ENCODE results near the gene PDLIM5. TPM values are rescaled to one million over a fixed set of nuclear protein-coding genes. Genes with fewer than 3 reads are reported as not detected.
"Not testable (repeated sequence)": the region's sequence is repeated elsewhere in the genome, so short reads cannot be mapped to it uniquely, and the experiment has no call there.

Gene PDLIM5
- total RNA-seq, 4 donors from 2014 or later, result 473 to 833 (median 673) TPM

DNA sequence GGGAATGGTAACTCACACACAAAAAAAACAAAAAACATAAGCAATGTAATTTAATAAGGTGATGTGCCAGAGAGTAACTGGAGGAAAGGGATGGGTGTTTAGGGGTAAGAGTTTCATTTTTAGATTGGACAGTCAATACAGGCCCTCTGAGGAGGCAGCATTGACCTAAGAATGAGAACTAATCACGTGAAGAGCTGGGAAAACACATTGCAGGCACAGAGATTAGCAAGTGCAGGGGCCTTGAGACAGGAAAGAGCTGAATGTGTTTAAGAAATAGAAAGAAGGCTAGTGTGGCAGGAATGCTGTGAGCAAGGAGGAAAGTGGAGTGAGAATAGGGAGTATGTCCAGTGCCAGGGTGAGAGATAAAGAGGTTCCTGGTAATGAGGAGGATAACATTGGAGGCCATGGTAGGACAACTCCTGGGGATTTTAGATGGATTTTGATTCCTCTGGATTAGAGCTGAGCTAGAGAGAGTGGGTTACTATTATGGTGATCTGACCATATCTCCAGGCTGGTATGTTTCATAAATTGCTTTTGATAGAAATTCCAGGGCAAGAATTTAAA, 17.6 kb downstream of the PDLIM5 start:
- ATAC-seq (peak in 1 of 2 donors; percentile 26), DNase-seq (no peak)
- TF ChIP-seq, protein P1, sequence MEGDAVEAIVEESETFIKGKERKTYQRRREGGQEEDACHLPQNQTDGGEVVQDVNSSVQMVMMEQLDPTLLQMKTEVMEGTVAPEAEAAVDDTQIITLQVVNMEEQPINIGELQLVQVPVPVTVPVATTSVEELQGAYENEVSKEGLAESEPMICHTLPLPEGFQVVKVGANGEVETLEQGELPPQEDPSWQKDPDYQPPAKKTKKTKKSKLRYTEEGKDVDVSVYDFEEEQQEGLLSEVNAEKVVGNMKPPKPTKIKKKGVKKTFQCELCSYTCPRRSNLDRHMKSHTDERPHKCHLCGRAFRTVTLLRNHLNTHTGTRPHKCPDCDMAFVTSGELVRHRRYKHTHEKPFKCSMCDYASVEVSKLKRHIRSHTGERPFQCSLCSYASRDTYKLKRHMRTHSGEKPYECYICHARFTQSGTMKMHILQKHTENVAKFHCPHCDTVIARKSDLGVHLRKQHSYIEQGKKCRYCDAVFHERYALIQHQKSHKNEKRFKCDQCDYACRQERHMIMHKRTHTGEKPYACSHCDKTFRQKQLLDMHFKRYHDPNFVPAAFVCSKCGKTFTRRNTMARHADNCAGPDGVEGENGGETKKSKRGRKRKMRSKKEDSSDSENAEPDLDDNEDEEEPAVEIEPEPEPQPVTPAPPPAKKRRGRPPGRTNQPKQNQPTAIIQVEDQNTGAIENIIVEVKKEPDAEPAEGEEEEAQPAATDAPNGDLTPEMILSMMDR (IDR thresholded peaks at IDR 0.05 in 4 of 5, conservative IDR thresholded peaks at IDR 0.05 in 1 of 5), result no peak
- TF ChIP-seq POLR2A (IDR thresholded peaks at IDR 0.05), result no peak
- in situ Hi-C loops (cut with MboI; ENCODE audit: low sequenced_read_pairs in 4 of 4), result no loop called here
- Histone ChIP-seq H3K9me3 (no peaks in the 10 kb centered on the region), H3K4me1 (peaks cover 72 to 86% of the 10 kb centered on the region in 2 donors), H3K4me3 (no peak overlapping the region), H3K27ac (peak overlapping the region; percentile 86 to 99 (median 96)), H3K36me3 (no peaks in the 10 kb centered on the region), H3K27me3 (no peaks in the 10 kb centered on the region)
- intact Hi-C loops (cut with DNase I; ENCODE audit: low total_unique reads), result no loop called here

DNA sequence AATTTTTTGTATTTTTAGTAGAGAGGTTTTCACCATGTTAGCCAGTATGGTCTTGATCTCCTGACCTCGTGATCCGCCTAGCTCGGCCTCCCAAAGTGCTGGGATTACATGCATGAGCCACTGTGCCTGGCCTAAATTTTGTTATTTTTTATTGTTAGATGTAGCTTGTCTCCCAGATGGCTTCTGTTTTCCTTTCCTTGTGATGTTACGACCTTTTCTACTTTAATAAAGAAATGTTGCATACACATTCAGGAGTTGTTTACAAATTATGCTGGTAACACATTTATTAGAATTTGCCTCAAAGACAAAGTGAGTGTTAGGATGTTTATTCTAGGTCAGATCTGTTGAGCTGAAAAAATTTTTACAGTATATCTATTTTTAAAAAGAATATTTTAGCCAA, 18.4 kb downstream of the PDLIM5 start:
- DNase-seq (no peak), ATAC-seq (no peak)
- no peaks in the 10 kb centered on the region for H3K27me3 ChIP-seq
- H3K36me3 ChIP-seq, result no peaks in the 10 kb centered on the region
- intact Hi-C loops (cut with DNase I; ENCODE audit: low total_unique reads), result no loop called here
- no peak for TF ChIP-seq POLR2A (IDR thresholded peaks at IDR 0.05)
- TF ChIP-seq, protein P1 (IDR thresholded peaks at IDR 0.05 in 4 of 5, conservative IDR thresholded peaks at IDR 0.05 in 1 of 5), result no peak
- in situ Hi-C loops (cut with MboI; ENCODE audit: low sequenced_read_pairs in 4 of 4), result no loop called here
- no peaks in the 10 kb centered on the region for H3K9me3 ChIP-seq
- H3K4me3 ChIP-seq, result no peak overlapping the region
- peaks cover 66 to 86% of the 10 kb centered on the region in 2 donors for H3K4me1 ChIP-seq
- H3K27ac ChIP-seq, result peak overlapping the region; percentile 86 to 99 (median 96)

DNA sequence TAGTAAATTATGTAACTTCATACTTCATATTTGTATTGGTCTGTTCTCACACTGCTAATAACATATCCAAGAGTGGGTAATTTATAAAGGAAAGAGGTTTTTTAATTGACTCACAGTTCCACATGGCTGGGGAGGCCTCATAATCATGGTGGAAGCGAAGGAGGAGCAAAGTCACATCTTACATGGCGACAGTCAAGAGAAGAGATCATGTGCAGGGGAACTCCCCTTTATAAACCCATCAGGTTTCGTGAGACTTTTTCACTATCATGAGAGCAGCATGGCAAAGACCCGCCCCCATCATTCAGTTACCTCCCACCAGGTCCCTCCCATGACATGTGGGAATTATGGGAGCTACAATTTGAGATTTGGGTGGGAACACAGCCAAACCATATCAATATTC, 19.0 kb downstream of the PDLIM5 start:
- intact Hi-C loops (cut with DNase I; ENCODE audit: low total_unique reads); ATAC-seq; H3K4me3 ChIP-seq; H3K27me3 ChIP-seq; DNase-seq; H3K36me3 ChIP-seq; in situ Hi-C loops (cut with MboI; ENCODE audit: low sequenced_read_pairs in 4 of 4); H3K9me3 ChIP-seq: not testable (repeated sequence)
- H3K4me1 ChIP-seq, result peaks cover 66 to 86% of the 10 kb centered on the region in 2 donors
- H3K27ac ChIP-seq, result peak overlapping the region; percentile 86 to 99 (median 96)

DNA sequence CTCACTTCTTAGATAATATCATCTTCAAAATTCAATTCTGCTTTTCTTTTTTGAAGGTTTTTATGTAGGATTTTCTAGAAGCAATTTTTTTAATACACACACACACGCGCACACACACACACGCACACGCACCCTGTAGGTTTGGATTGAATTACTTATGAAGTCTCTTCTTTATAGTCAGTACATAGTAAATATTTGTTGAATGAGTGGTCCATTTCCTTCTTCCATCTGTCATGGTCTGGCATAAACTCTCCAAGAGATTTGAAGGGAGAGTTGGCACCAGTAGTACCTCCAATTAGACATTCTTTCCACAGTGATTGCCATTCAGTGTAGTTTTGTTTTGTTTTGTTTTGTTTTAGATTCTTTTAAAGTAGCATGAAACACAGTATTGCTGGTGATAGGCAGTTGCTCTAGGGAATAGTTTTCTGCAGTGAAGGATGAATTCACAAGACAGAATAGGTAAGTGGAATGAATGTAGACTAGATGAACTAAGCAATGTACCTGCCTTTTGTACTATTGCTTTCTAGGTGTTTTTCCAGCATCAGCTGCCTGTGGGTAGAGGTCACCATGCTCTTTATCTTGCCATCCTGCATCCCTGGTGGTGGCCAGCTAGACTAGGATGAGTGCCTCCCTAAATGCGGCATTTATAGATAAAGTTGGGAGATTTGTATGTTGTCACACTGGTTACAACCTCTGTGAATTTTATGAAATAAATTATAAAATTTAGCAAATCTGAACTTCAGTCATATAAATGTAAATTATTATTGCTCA, 20.5 kb downstream of the PDLIM5 start:
- intact Hi-C loops (cut with DNase I; ENCODE audit: low total_unique reads), result no loop called here
- no peak for DNase-seq
- Histone ChIP-seq H3K4me3 (no peak overlapping the region), H3K27ac (peak overlapping the region; percentile 86 to 99 (median 96)), H3K4me1 (peaks cover 59 to 92% of the 10 kb centered on the region in 2 donors), H3K36me3 (no peaks in the 10 kb centered on the region), H3K9me3 (no peaks in the 10 kb centered on the region), H3K27me3 (no peaks in the 10 kb centered on the region)
- in situ Hi-C loops (cut with MboI; ENCODE audit: low sequenced_read_pairs in 4 of 4), result no loop called here
- no peak for ATAC-seq
- no peak for TF ChIP-seq POLR2A (IDR thresholded peaks at IDR 0.05)
- TF ChIP-seq, protein P1 (IDR thresholded peaks at IDR 0.05 in 4 of 5, conservative IDR thresholded peaks at IDR 0.05 in 1 of 5), result no peak

DNA sequence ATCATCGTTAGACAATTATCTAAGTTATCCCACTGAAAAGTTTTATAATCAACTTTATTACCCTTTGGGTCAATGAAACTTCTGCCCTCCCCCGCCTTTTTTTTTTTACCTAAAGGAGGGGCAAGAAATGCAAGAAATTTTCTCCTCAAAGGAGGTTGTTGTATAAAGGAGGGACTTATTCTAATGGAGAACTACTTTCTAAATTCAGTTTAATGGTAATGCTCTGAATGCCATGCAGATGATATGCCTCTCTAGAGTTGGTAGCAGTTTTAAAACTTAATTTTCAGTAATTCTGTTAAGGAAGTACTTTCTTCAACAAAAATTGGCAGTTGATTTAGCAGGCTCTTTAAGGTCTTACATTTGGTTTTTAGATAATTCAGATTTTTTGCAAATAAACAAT, 23.3 kb downstream of the PDLIM5 start:
- peak overlapping the region; percentile 86 to 99 (median 96) for H3K27ac ChIP-seq
- no peaks in the 10 kb centered on the region for H3K27me3 ChIP-seq
- DNase-seq, result no peak
- H3K36me3 ChIP-seq, result no peaks in the 10 kb centered on the region
- H3K4me3 ChIP-seq, result no peak overlapping the region
- TF ChIP-seq POLR2A (IDR thresholded peaks at IDR 0.05), result no peak
- TF ChIP-seq, protein P1 (IDR thresholded peaks at IDR 0.05 in 4 of 5, conservative IDR thresholded peaks at IDR 0.05 in 1 of 5), result no peak
- H3K9me3 ChIP-seq, result no peaks in the 10 kb centered on the region
- in situ Hi-C loops (cut with MboI; ENCODE audit: low sequenced_read_pairs in 4 of 4), result no loop called here
- ATAC-seq, result no peak
- peaks cover 61 to 95% of the 10 kb centered on the region in 2 donors for H3K4me1 ChIP-seq
- intact Hi-C loops (cut with DNase I; ENCODE audit: low total_unique reads), result no loop called here
